ENCODE data around the gene GALR1.
"Not testable (repeated sequence)": the region's sequence is repeated elsewhere in the genome, so short reads cannot be mapped to it uniquely, and the experiment has no call there.

GALR1 gene

GRCh38 chr18:77250926-77251729 lies 1.5 kb downstream of the GALR1 start:
- DNase-seq: no peak

GRCh38 chr18:77251730-77252050 lies 2.0 kb downstream of the GALR1 start:
- DNase-seq: no peak

- peak; percentile 39 for DNase-seq
Observed at GRCh38 chr18:77254711-77255405, 5.2 kb downstream of the GALR1 start.

- no peak for DNase-seq
Observed at GRCh38 chr18:77255426-77256105, 5.9 kb downstream of the GALR1 start.

GRCh38 chr18:77262643-77263465 lies 13.2 kb downstream of the GALR1 start:
- no peak for DNase-seq

- no peak for DNase-seq
Observed at GRCh38 chr18:77263466-77263763, 13.8 kb downstream of the GALR1 start.

GRCh38 chr18:77267969-77268368 lies 18.3 kb downstream of the GALR1 start:
- no peak for DNase-seq

GRCh38 chr18:77268456-77268855 lies 18.8 kb downstream of the GALR1 start:
- no peak for DNase-seq

- no peak for DNase-seq
Observed at GRCh38 chr18:77271576-77272481, 22.2 kb downstream of the GALR1 start.

GRCh38 chr18:77290841-77291240 lies 41.2 kb downstream of the GALR1 start:
- not testable (repeated sequence) for DNase-seq

- DNase-seq: no peak
Observed at GRCh38 chr18:77298172-77298571, 48.5 kb downstream of the GALR1 start.

- no peak for DNase-seq
Observed at GRCh38 chr18:77299706-77300105, 50.1 kb downstream of the GALR1 start.

GRCh38 chr18:77300579-77300978 lies 50.9 kb downstream of the GALR1 start:
- no peak for DNase-seq

- no peak for DNase-seq
Observed at GRCh38 chr18:77304268-77304667, 54.6 kb downstream of the GALR1 start.

- DNase-seq: no peak
Observed at GRCh38 chr18:77305676-77306075, 56.0 kb downstream of the GALR1 start.

- no peak for DNase-seq
Observed at GRCh38 chr18:77308216-77308615, 58.6 kb downstream of the GALR1 start.

- DNase-seq: no peak
Observed at GRCh38 chr18:77314511-77314910, 64.9 kb downstream of the GALR1 start.

GRCh38 chr18:77314952-77315351 lies 65.3 kb downstream of the GALR1 start:
- no peak for DNase-seq

GRCh38 chr18:77316008-77316407 lies 66.4 kb downstream of the GALR1 start:
- DNase-seq: no peak

GRCh38 chr18:77316641-77317040 lies 67.0 kb downstream of the GALR1 start:
- DNase-seq: no peak

- DNase-seq: no peak
Observed at GRCh38 chr18:77320971-77321559, 71.4 kb downstream of the GALR1 start.

All from NCI-H774 (cell line).